Memory B cell (primary cell): ENCODE results near the gene SPATA25.

Experiments
- ATAC-seq: fragments of 150-1000 bp; cut with Tn5 transposase; 2 replicates; pipeline ENCODE4 v1.10.0; 2021; ENCODE audit warnings: low read depth, mild to moderate bottlenecking, moderate library complexity
- DNase-seq, 2 donors: peaks; one replicate each; pipeline ENCODE4 v3.0.0; 2022; ENCODE audit warnings: low spot score in 2 of 2
- H3K27ac Mint-ChIP-seq: one replicate; pipeline ENCODE4 v1.8.0; 2022; ENCODE audit warnings: mild to moderate bottlenecking, moderate library complexity, mixed read lengths
- H3K27me3 Mint-ChIP-seq: one replicate; pipeline ENCODE4 v1.8.0; 2022; ENCODE audit warnings: mixed read lengths
- H3K36me3 Mint-ChIP-seq: one replicate; pipeline ENCODE4 v1.8.0; 2022; ENCODE audit warnings: mild to moderate bottlenecking, mixed read lengths
- H3K4me1 Mint-ChIP-seq: one replicate; pipeline ENCODE4 v1.8.0; 2022; ENCODE audit warnings: mixed read lengths
- H3K4me3 Mint-ChIP-seq: one replicate; pipeline ENCODE4 v1.8.0; 2022; ENCODE audit warnings: mild to moderate bottlenecking, moderate library complexity, mixed read lengths
- H3K9me3 Mint-ChIP-seq: one replicate; pipeline ENCODE4 v1.8.0; 2022; ENCODE audit warnings: mixed read lengths

The SPATA25 gene

GRCh38 chr20:45892828-45893500 lies 5.5 kb upstream of the SPATA25 start:
- Mint-ChIP-seq H3K9me3 (no peaks in the 10 kb centered on the region), H3K27me3 (no peaks in the 10 kb centered on the region), H3K36me3 (peaks cover 11% of the 10 kb centered on the region), H3K27ac (peak overlapping the region; percentile 91), H3K4me3 (peak overlapping the region; percentile 93), H3K4me1 (peaks cover 25% of the 10 kb centered on the region)
- ATAC-seq = peak; percentile 21
- DNase-seq = no peak

GRCh38 chr20:45892049-45892825 lies 4.8 kb upstream of the SPATA25 start:
- DNase-seq = no peak
- H3K4me3 Mint-ChIP-seq = peak overlapping the region; percentile 93
- peaks cover 8% of the 10 kb centered on the region for H3K36me3 Mint-ChIP-seq
- H3K27ac Mint-ChIP-seq = peak overlapping the region; percentile 91
- no peaks in the 10 kb centered on the region for H3K27me3 Mint-ChIP-seq
- H3K9me3 Mint-ChIP-seq = no peaks in the 10 kb centered on the region
- H3K4me1 Mint-ChIP-seq = peaks cover 25% of the 10 kb centered on the region
- no peak for ATAC-seq

DNA sequence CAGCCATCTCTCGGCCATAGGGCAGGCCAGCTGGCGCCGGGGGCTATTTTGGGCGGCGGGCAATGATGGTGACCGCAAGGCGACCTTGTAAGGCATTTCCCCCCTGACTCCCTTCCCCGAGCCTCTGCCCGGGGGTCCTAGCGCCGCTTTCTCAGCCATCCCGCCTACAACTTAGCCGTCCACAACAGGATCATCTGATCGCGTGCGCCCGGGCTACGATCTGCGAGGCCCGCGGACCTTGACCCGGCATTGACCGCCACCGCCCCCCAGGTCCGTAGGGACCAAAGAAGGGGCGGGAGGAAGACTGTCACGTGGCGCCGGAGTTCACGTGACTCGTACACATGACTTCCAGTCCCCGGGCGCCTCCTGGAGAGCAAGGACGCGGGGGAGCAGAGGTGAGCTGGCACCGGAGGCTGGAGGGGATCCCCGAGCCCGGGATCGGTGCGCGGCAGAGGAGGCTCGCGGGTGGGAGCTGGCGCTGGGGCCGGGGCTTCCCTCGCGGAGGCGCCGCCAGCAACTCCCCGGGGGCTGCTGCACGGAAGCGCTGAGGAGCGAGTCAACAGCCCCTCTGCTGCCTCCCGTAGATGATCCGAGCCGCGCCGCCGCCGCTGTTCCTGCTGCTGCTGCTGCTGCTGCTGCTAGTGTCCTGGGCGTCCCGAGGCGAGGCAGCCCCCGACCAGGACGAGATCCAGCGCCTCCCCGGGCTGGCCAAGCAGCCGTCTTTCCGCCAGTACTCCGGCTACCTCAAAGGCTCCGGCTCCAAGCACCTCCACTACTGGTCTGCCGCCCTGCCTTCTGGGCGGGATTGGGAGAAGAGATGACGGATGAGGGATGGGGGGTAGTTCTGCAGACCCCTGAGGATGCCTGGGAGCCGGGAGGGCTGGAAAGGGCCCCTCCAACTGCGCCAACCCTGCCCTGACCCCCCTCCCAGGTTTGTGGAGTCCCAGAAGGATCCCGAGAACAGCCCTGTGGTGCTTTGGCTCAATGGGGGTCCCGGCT lies 3.9 kb upstream of the SPATA25 start, which contains the start of the genes CTSA and NEURL2:
CTSA (plus strand) TSS at position 351 of the 999 bp plus-strand sequence; CDS start at position 585, 234 bp downstream.
NEURL2 (minus strand) TSS at position 224 of the 999 bp plus-strand sequence; CDS start at position 7, 217 bp downstream.
- peak within 1 kb of the TSS; percentile 91 for H3K27ac Mint-ChIP-seq
- peak; percentile 88 for ATAC-seq
- peaks cover 25% of the 10 kb centered on the region for H3K4me1 Mint-ChIP-seq
- H3K36me3 Mint-ChIP-seq = peaks cover 4% of the 10 kb centered on the region
- peak; percentile 76 to 82 for DNase-seq
- H3K27me3 Mint-ChIP-seq = no peaks in the 10 kb centered on the region
- no peaks in the 10 kb centered on the region for H3K9me3 Mint-ChIP-seq
- peak within 1 kb of the TSS; percentile 93 for H3K4me3 Mint-ChIP-seq

GRCh38 chr20:45890077-45890984 lies 2.9 kb upstream of the SPATA25 start:
- H3K36me3 Mint-ChIP-seq = peaks cover 4% of the 10 kb centered on the region
- peak; percentile 23 for ATAC-seq
- no peaks in the 10 kb centered on the region for H3K9me3 Mint-ChIP-seq
- no peaks in the 10 kb centered on the region for H3K27me3 Mint-ChIP-seq
- peak in 1 of 2 donors; percentile 50 for DNase-seq
- H3K27ac Mint-ChIP-seq = peak overlapping the region; percentile 91
- H3K4me1 Mint-ChIP-seq = peaks cover 25% of the 10 kb centered on the region
- peak overlapping the region; percentile 93 for H3K4me3 Mint-ChIP-seq

DNA sequence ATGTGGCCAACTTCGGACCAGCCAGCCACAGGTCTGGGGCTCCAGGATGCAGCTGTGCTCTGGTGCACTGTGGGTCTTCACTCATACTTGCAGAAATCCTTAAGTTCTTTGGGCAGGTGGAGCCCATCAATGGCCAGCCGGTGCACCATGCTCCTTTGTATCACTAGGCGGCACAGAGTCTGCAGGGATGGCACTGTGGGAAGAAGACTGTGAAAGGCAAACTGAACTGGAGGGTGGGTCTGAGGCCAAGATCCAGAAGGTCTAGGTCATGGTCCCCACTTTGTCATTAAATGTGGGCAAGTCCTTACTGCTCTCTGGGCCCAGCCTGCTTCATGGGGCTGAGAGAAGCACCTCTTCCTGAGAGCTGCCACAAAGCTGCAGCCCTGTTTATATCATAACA lies 1.3 kb upstream of the SPATA25 start:
- Mint-ChIP-seq H3K27ac (no peak overlapping the region), H3K4me1 (peaks cover 27% of the 10 kb centered on the region), H3K4me3 (no peak overlapping the region), H3K27me3 (no peaks in the 10 kb centered on the region), H3K36me3 (peaks cover 4% of the 10 kb centered on the region), H3K9me3 (no peaks in the 10 kb centered on the region)
- ATAC-seq = no peak
- DNase-seq = no peak

GRCh38 chr20:45886590-45887345 lies 654 bp downstream of the SPATA25 start:
- Mint-ChIP-seq H3K27me3 (no peaks in the 10 kb centered on the region), H3K4me1 (peaks cover 25% of the 10 kb centered on the region), H3K36me3 (peaks cover 3% of the 10 kb centered on the region), H3K4me3 (no peak overlapping the region), H3K27ac (no peak overlapping the region), H3K9me3 (no peaks in the 10 kb centered on the region)
- ATAC-seq (no peak), DNase-seq (no peak)

DNA sequence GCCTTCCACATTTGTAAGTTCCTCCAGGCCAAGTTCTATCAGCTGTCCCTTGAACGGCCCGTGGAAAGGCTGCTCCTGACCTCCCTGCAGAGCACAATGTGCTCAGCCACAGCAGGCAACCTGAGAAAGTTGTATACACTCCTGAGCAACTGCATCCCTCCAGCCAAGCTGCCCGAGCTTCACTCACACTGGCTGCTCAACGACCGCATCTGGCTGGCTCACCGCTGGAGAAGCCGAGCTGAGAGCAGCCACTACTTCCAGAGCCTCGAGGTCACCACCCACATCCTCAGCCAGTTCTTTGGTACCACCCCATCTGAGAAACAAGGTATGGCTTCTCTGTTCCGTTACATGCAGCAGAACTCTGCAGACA lies 4.3 kb downstream of the SPATA25 start:
- no peak for ATAC-seq
- no peak for DNase-seq
- H3K36me3 Mint-ChIP-seq = peaks cover 3% of the 10 kb centered on the region
- H3K4me3 Mint-ChIP-seq = no peak overlapping the region
- H3K4me1 Mint-ChIP-seq = peaks cover 24% of the 10 kb centered on the region
- H3K9me3 Mint-ChIP-seq = no peaks in the 10 kb centered on the region
- H3K27ac Mint-ChIP-seq = no peak overlapping the region
- no peaks in the 10 kb centered on the region for H3K27me3 Mint-ChIP-seq

DNA sequence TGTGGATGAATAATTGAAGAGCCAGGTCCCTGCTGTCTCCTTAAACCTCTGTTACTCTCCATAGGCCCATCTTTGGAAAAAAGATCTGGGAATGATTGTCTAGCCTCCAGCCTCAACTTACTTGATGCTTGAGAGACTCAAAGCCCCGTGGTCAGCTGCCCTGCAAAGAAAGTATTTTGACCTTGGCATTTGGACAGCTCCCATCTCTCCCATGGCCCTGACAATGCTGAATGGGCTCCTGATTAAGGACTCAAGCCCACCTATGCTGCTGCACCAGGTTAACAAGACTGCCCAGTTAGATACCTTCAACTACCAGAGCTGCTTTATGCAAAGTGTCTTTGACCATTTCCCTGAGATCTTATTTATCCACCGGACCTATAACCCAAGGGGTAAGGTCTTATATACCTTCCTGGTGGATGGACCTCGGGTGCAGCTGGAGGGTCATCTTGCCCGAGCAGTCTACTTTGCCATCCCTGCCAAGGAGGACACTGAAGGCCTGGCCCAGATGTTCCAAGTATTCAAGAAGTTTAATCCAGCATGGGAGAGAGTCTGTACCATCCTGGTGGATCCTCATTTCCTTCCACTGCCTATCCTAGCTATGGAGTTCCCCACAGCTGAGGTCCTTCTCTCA lies 4.8 kb downstream of the SPATA25 start:
- DNase-seq = no peak
- Mint-ChIP-seq H3K4me1 (peaks cover 24% of the 10 kb centered on the region), H3K4me3 (peak overlapping the region; percentile 70), H3K36me3 (peaks cover 3% of the 10 kb centered on the region), H3K27me3 (no peaks in the 10 kb centered on the region), H3K9me3 (no peaks in the 10 kb centered on the region), H3K27ac (peak overlapping the region; percentile 51)
- no peak for ATAC-seq

- no peaks in the 10 kb centered on the region for H3K27me3 Mint-ChIP-seq
- H3K4me1 Mint-ChIP-seq = peaks cover 24% of the 10 kb centered on the region
- peak within 1 kb of the TSS; percentile 86 for H3K4me3 Mint-ChIP-seq
- ATAC-seq (peak; percentile 99), DNase-seq (peak; percentile 97 to 99)
- H3K9me3 Mint-ChIP-seq = no peaks in the 10 kb centered on the region
- peaks cover 5% of the 10 kb centered on the region for H3K36me3 Mint-ChIP-seq
- H3K27ac Mint-ChIP-seq = peak within 1 kb of the TSS; percentile 91
Observed at GRCh38 chr20:45880988-45881788, 6.2 kb downstream of the SPATA25 start, which contains the start of gene ZSWIM1. Gene ZSWIM1 (plus strand): TSS chr20:45881227. CDS start chr20:45882593, 1,366 bp downstream.

DNA sequence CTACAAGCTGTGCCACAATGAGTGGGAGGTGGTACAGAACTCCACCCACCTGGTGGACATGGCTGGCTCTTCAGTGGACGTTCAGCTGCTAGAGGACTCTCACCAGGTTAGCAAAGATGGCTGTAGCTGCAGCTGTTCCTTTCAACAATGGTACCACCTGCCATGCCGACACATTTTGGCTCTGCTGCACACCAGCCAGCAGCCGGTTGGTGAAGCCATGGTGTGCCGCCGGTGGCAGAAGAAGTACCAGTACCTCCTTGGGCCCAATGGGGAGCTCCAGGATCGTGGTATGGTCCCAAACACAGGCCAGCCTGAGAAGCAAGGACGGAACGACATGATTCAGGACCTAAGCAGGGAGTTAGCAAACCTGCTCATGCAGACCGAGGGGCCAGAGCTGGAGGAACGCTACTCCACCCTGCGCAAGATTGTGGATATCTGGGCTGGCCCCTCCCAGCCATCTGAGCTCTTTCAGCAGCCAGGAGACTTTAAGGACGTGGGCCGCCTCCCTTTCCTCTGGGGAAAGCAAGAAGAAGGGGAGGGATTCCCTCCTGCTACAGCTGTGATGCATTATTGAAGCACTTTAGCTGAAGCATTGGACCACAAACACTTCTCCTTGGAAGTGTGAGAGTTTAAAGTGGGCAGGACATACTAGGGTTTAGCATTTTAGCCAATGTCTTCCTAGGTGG lies 9.2 kb downstream of the SPATA25 start:
- H3K27me3 Mint-ChIP-seq = no peaks in the 10 kb centered on the region
- peaks cover 19% of the 10 kb centered on the region for H3K4me1 Mint-ChIP-seq

DNA sequence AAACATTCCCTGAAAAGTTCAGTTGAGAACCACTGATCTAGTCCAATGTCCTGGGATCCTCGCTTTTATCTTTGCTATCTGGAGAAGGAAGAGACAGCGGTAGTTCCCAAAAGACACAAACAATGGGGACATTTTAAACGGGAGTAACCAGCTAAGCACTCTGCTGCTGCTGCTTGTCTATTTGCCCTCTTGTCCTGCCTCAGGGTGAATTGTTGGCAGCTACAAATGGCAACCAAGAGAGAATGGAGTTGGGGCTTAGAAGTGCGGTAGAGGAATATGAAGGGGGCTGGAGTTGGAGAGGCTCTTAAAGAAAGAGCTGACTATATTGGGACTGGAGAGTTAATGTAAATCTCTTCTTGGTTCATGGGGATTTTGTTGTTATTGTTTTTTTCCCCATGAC lies 12.8 kb downstream of the SPATA25 start:
- ATAC-seq (no peak), DNase-seq (no peak)
- Mint-ChIP-seq H3K27ac (no peak overlapping the region), H3K9me3 (no peaks in the 10 kb centered on the region), H3K4me1 (peaks cover 2% of the 10 kb centered on the region), H3K27me3 (no peaks in the 10 kb centered on the region), H3K4me3 (no peak overlapping the region), H3K36me3 (peaks cover 6% of the 10 kb centered on the region)

More for the DNA sequence above, 9.2 kb downstream of the SPATA25 start:
- no peak overlapping the region for H3K4me3 Mint-ChIP-seq
- H3K36me3 Mint-ChIP-seq = peaks cover 3% of the 10 kb centered on the region
- no peak overlapping the region for H3K27ac Mint-ChIP-seq
- no peaks in the 10 kb centered on the region for H3K9me3 Mint-ChIP-seq
- DNase-seq (no peak), ATAC-seq (no peak)
